ENCODE measurements around the gene CCT8.
"Not testable (repeated sequence)": the region's sequence is repeated elsewhere in the genome, so short reads cannot be mapped to it uniquely, and the experiment has no call there.

The CCT8 gene

GRCh38 chr21:29078869-29079767 lies 5.7 kb upstream of the CCT8 start:
- no peak for TF ChIP-seq CTCF (IDR thresholded peaks at IDR 0.05; ENCODE audit: borderline replicate concordance, control extremely low read depth, extremely low read depth, insufficient read depth, missing control alignments)
- no peak for DNase-seq (ENCODE audit: low spot score)
- in situ Hi-C loops (cut with MboI; ENCODE audit: low sequenced_read_pairs, unreplicated experiment) = loop anchor here (25.0 kb wide), 1 partner anchor 758 kb away; no protein-coding TSS in a partner anchor

- TF ChIP-seq CTCF (IDR thresholded peaks at IDR 0.05; ENCODE audit: borderline replicate concordance, control extremely low read depth, extremely low read depth, insufficient read depth, missing control alignments) = no peak
- DNase-seq (ENCODE audit: low spot score) = no peak
- in situ Hi-C loops (cut with MboI; ENCODE audit: low sequenced_read_pairs, unreplicated experiment) = loop anchor here (25.0 kb wide), 1 partner anchor 760 kb away; no protein-coding TSS in a partner anchor
Observed at GRCh38 chr21:29077651-29078090, 4.2 kb upstream of the CCT8 start.

GRCh38 chr21:29076731-29077640 lies 3.5 kb upstream of the CCT8 start:
- in situ Hi-C loops (cut with MboI; ENCODE audit: low sequenced_read_pairs, unreplicated experiment) = loop anchor here (25.0 kb wide), 1 partner anchor 760 kb away; no protein-coding TSS in a partner anchor
- not testable (repeated sequence) for DNase-seq (ENCODE audit: low spot score)

- no peak for TF ChIP-seq CTCF (IDR thresholded peaks at IDR 0.05; ENCODE audit: borderline replicate concordance, control extremely low read depth, extremely low read depth, insufficient read depth, missing control alignments)
- in situ Hi-C loops (cut with MboI; ENCODE audit: low sequenced_read_pairs, unreplicated experiment) = loop anchor here (25.0 kb wide), 1 partner anchor 761 kb away; no protein-coding TSS in a partner anchor
- no peak for DNase-seq (ENCODE audit: low spot score)
Observed at GRCh38 chr21:29075706-29076466, 2.4 kb upstream of the CCT8 start.

- TF ChIP-seq CTCF (IDR thresholded peaks at IDR 0.05; ENCODE audit: borderline replicate concordance, control extremely low read depth, extremely low read depth, insufficient read depth, missing control alignments) = no peak
- DNase-seq (ENCODE audit: low spot score) = no peak
- in situ Hi-C loops (cut with MboI; ENCODE audit: low sequenced_read_pairs, unreplicated experiment) = loop anchor here (25.0 kb wide), 1 partner anchor 763 kb away; no protein-coding TSS in a partner anchor
Observed at GRCh38 chr21:29074783-29075182, 1.3 kb upstream of the CCT8 start.

GRCh38 chr21:29074007-29074376 lies 544 bp upstream of the CCT8 start:
- in situ Hi-C loops (cut with MboI; ENCODE audit: low sequenced_read_pairs, unreplicated experiment) = no loop called here
- DNase-seq (ENCODE audit: low spot score) = no peak
- no peak for TF ChIP-seq CTCF (IDR thresholded peaks at IDR 0.05; ENCODE audit: borderline replicate concordance, control extremely low read depth, extremely low read depth, insufficient read depth, missing control alignments)
